Measurements from ENCODE around the gene PCAT6.

Gene PCAT6

GRCh38 chr1:202843081-202843480 lies 32.3 kb downstream of the PCAT6 start:
- TF ChIP-seq FOXP2 (optimal IDR thresholded peaks at IDR 0.05; ENCODE audit: borderline replicate concordance, extremely low read depth, extremely low read length, insufficient read depth), result no peak

- TF ChIP-seq REST (IDR thresholded peaks at IDR 0.05; ENCODE audit: insufficient read depth in 1 of 2, low read depth in 2 of 2, low read length in 2 of 2) (no peak), SIN3A (IDR thresholded peaks at IDR 0.05; ENCODE audit: borderline replicate concordance, insufficient read depth, low read length) (no peak), POLR2AphosphoS5 (IDR thresholded peaks at IDR 0.05; ENCODE audit: low read depth, low read length) (no peak), TAF1 (IDR thresholded peaks at IDR 0.05; ENCODE audit: borderline replicate concordance, insufficient read depth, low read length) (no peak), FOXP2 (optimal IDR thresholded peaks at IDR 0.05; ENCODE audit: borderline replicate concordance, extremely low read depth, extremely low read length, insufficient read depth) (no peak)
These were observed 33.5 kb downstream of the PCAT6 start for GRCh38 chr1:202844259-202844658.

- TF ChIP-seq REST (IDR thresholded peaks at IDR 0.05; ENCODE audit: insufficient read depth in 1 of 2, low read depth in 2 of 2, low read length in 2 of 2) (no peak), TAF1 (IDR thresholded peaks at IDR 0.05; ENCODE audit: borderline replicate concordance, insufficient read depth, low read length) (no peak), SIN3A (IDR thresholded peaks at IDR 0.05; ENCODE audit: borderline replicate concordance, insufficient read depth, low read length) (no peak), POLR2AphosphoS5 (IDR thresholded peaks at IDR 0.05; ENCODE audit: low read depth, low read length) (no peak), FOXP2 (optimal IDR thresholded peaks at IDR 0.05; ENCODE audit: borderline replicate concordance, extremely low read depth, extremely low read length, insufficient read depth) (no peak)
These were observed 34.2 kb downstream of the PCAT6 start for GRCh38 chr1:202844935-202845334.

GRCh38 chr1:202848191-202848542 lies 37.4 kb downstream of the PCAT6 start:
- TF ChIP-seq POLR2AphosphoS5 (IDR thresholded peaks at IDR 0.05; ENCODE audit: low read depth, low read length) (no peak), TAF1 (IDR thresholded peaks at IDR 0.05; ENCODE audit: borderline replicate concordance, insufficient read depth, low read length) (no peak)

GRCh38 chr1:202850593-202851362 lies 40.0 kb downstream of the PCAT6 start:
- TF ChIP-seq SIN3A (IDR thresholded peaks at IDR 0.05; ENCODE audit: borderline replicate concordance, insufficient read depth, low read length), result no peak
- no peak for TF ChIP-seq FOXP2 (optimal IDR thresholded peaks at IDR 0.05; ENCODE audit: borderline replicate concordance, extremely low read depth, extremely low read length, insufficient read depth)
- TF ChIP-seq POLR2AphosphoS5 (IDR thresholded peaks at IDR 0.05; ENCODE audit: low read depth, low read length), result no peak

GRCh38 chr1:202852163-202852904 lies 41.6 kb downstream of the PCAT6 start:
- TF ChIP-seq TAF1 (IDR thresholded peaks at IDR 0.05; ENCODE audit: borderline replicate concordance, insufficient read depth, low read length), result no peak
- no peak for TF ChIP-seq FOXP2 (optimal IDR thresholded peaks at IDR 0.05; ENCODE audit: borderline replicate concordance, extremely low read depth, extremely low read length, insufficient read depth)
- TF ChIP-seq REST (IDR thresholded peaks at IDR 0.05; ENCODE audit: insufficient read depth in 1 of 2, low read depth in 2 of 2, low read length in 2 of 2), result no peak
- no peak for TF ChIP-seq POLR2AphosphoS5 (IDR thresholded peaks at IDR 0.05; ENCODE audit: low read depth, low read length)
- no peak for TF ChIP-seq SIN3A (IDR thresholded peaks at IDR 0.05; ENCODE audit: borderline replicate concordance, insufficient read depth, low read length)
